K562 (cell line): Measurements from ENCODE around the gene MYO1D. TPM values are rescaled to one million over a fixed set of nuclear protein-coding genes. Genes with fewer than 3 reads are reported as not detected.

Experiments used
- C11orf30 ChIP-seq: fragments of 450-650 bp; IDR thresholded peaks from 2 replicates; pipeline ENCODE4 v1.6.1; 2016; ENCODE audit warnings: low read depth, mild to moderate bottlenecking
- DPF2 ChIP-seq: fragments of 450-650 bp; IDR thresholded peaks from 2 replicates; pipeline ENCODE4 v1.6.1; 2016
- HNRNPUL1 ChIP-seq: fragments of 200-400 bp; formaldehyde crosslinking; IDR thresholded peaks from 2 replicates; pipeline ENCODE4 v1.6.1; 2017; ENCODE audit warnings: low read length
- KAT2B ChIP-seq: IDR thresholded peaks from one replicate; pipeline ENCODE4 v1.6.1; 2012; ENCODE audit warnings: low read depth, mild to moderate bottlenecking, control low read depth, inconsistent platforms, low read length, moderate library complexity
- MTA2 ChIP-seq: fragments of 450-650 bp; IDR thresholded peaks from 2 replicates; pipeline ENCODE4 v1.6.1; 2016; ENCODE audit warnings: low read depth
- NUFIP1 ChIP-seq: fragments of 450-650 bp; IDR thresholded peaks from 2 replicates; pipeline ENCODE4 v1.6.1; 2018; ENCODE audit not compliant: partially characterized antibody
- SMAD2 ChIP-seq: fragments of 150-350 bp; IDR thresholded peaks from 2 replicates; pipeline ENCODE4 v1.6.1; 2014; ENCODE audit warnings: low read depth, mild to moderate bottlenecking, low read length
- SMARCE1 ChIP-seq: fragments of 450-650 bp; IDR thresholded peaks from 2 replicates; pipeline ENCODE4 v1.7.1; 2016; ENCODE audit warnings: mild to moderate bottlenecking
- TEAD1 ChIP-seq, 2 experiments: fragments of 450-650 bp in 1 of 2; sonication (generic) in 1 of 2; formaldehyde crosslinking; IDR thresholded peaks; 2 replicates each; pipeline versions ENCODE4 v1.4.0 to v1.8.0; 2020 to 2022; ENCODE audit warnings: mild to moderate bottlenecking in 2 of 2, missing genetic modification reagents in 1 of 2
- WHSC1 ChIP-seq: IDR thresholded peaks from one replicate; pipeline ENCODE4 v1.6.1; 2012; ENCODE audit warnings: low read length, control low read depth, inconsistent platforms
- ZKSCAN3 ChIP-seq: fragments of 250-450 bp; sonication (Bioruptor Pico); IDR thresholded peaks from 2 replicates; pipeline ENCODE4 v1.4.0; 2020
- ZNF583 ChIP-seq: fragments of 250-450 bp; sonication (Bioruptor Pico); IDR thresholded peaks from 2 replicates; pipeline ENCODE4 v1.4.0; 2020
- polyA plus RNA-seq, 8 experiments: library from polyadenylated mRNA; depleted of rRNA in 4 of 8; stranded (reverse) in 5 of 8; unstranded in 3 of 8; fragments of >200 nt; fragmentation: Nextera tagmentation in 2 of 8; fragmentation: Illumina TruSeq in 1 of 8; extraction: Ambion mirVana in 2 of 8; extraction: Trizol in 1 of 8; gene quantifications; 2 replicates each; pipeline versions ENCODE4 v1.2.1 to v1.2.3, GENCODE V29; 2011 to 2014; ENCODE audit warnings: inconsistent platforms in 1 of 8, missing spikeins in 1 of 8
- total RNA-seq, 7 experiments: library from RNA; depleted of rRNA in 6 of 7; stranded (reverse); fragments of >200 nt in 6 of 7; fragmentation: Illumina TruSeq in 2 of 7; extraction: Trizol in 2 of 7; gene quantifications; 2 replicates each; pipeline versions ENCODE4 v1.2.1 to v1.2.3, GENCODE V29; 2011 to 2021; ENCODE audit warnings: low replicate concordance in 1 of 7
- TF ChIP-seq, protein P1 (sequence below): fragments of 250-450 bp; sonication (Bioruptor Pico); IDR thresholded peaks from 2 replicates; pipeline ENCODE4 v1.8.0; 2022; ENCODE audit warnings: moderate library complexity, mild to moderate bottlenecking, inconsistent platforms
- TF ChIP-seq, protein P2 (sequence below), 2 experiments: fragments of 450-650 bp in 1 of 2; sonication (generic) in 1 of 2; formaldehyde crosslinking in 1 of 2; IDR thresholded peaks; 2 replicates each; pipeline versions ENCODE4 v1.7.1 to v1.9.0; 2016 to 2022; ENCODE audit warnings: inconsistent platforms in 1 of 2, mild to moderate bottlenecking in 1 of 2, missing genetic modification reagents in 1 of 2
- TF ChIP-seq, protein P3 (sequence below): sonication (generic); formaldehyde crosslinking; IDR thresholded peaks from 2 replicates; pipeline ENCODE4 v1.8.0; 2022; ENCODE audit warnings: mild to moderate bottlenecking, missing genetic modification reagents

MYO1D gene
- total and polyA plus RNA-seq, 9 of the 15 experiments (the other 6 are each of a cell fraction or from before 2014, with no cell fraction given) = 2.1 to 71.2 (median 45.4) TPM

DNA sequence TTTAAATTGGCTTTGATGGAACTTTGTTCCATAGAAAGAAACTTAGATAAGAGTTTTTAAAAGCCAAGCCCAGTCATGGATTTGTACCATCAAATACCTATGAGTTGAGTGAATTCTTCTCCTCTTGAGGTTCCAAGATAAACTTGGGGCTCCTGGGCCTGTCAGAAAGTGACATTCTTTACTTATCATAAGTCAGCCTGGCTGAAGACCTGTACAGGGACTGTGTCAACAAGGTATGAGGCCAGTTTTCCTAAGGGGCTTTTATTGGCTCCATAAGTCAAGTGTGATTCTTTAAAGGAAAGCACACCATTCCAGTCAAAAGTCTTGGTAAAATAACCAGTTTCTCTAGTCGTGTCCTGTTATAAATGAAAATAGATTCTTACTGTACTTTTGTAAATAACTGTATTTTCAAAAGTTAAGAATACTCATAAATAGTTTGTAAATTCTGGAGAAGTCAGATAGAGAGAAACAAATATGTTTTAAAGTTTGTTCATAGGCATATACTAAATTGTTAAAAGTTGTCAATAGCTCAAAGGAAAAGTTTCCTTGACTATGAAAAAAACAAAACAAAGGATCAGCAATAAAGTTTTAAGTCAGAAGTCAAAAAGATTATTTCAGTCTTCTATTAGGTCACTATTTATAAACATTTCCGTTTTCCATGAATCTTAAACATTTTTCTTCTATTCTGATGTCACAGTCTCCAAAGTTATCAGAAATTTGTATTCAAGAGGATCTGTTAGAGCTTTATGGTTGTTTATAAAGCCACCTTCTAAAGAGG lies 22.5 kb upstream of the MYO1D start (continued):
- TF ChIP-seq, protein P1, sequence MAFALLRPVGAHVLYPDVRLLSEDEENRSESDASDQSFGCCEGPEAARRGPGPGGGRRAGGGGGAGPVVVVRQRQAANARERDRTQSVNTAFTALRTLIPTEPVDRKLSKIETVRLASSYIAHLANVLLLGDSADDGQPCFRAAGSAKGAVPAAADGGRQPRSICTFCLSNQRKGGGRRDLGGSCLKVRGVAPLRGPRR = no peak
- TF ChIP-seq HNRNPUL1 (no peak), SMAD2 (no peak), TEAD1 (CRISPR knock-in tag; IDR thresholded peaks at IDR 0.05) (no peak), ZNF583 (CRISPR knock-in tag) (no peak), WHSC1 (no peak), NUFIP1 (no peak), SMARCE1 (0 out of 2 replicates have a peak, but pooled peaks have one; percentile 27), MTA2 (no peak), DPF2 (peak; percentile 45; the same call in 1 of the 2 replicates), ZKSCAN3 (no peak), KAT2B (no peak), C11orf30 (peak; percentile 50; the same call in 1 of the 2 replicates)
- TF ChIP-seq, protein P2, sequence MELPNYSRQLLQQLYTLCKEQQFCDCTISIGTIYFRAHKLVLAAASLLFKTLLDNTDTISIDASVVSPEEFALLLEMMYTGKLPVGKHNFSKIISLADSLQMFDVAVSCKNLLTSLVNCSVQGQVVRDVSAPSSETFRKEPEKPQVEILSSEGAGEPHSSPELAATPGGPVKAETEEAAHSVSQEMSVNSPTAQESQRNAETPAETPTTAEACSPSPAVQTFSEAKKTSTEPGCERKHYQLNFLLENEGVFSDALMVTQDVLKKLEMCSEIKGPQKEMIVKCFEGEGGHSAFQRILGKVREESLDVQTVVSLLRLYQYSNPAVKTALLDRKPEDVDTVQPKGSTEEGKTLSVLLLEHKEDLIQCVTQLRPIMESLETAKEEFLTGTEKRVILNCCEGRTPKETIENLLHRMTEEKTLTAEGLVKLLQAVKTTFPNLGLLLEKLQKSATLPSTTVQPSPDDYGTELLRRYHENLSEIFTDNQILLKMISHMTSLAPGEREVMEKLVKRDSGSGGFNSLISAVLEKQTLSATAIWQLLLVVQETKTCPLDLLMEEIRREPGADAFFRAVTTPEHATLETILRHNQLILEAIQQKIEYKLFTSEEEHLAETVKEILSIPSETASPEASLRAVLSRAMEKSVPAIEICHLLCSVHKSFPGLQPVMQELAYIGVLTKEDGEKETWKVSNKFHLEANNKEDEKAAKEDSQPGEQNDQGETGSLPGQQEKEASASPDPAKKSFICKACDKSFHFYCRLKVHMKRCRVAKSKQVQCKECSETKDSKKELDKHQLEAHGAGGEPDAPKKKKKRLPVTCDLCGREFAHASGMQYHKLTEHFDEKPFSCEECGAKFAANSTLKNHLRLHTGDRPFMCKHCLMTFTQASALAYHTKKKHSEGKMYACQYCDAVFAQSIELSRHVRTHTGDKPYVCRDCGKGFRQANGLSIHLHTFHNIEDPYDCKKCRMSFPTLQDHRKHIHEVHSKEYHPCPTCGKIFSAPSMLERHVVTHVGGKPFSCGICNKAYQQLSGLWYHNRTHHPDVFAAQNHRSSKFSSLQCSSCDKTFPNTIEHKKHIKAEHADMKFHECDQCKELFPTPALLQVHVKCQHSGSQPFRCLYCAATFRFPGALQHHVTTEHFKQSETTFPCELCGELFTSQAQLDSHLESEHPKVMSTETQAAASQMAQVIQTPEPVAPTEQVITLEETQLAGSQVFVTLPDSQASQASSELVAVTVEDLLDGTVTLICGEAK (IDR thresholded peaks at IDR 0.05) = peak; percentile 83
- TF ChIP-seq, protein P2 (CRISPR knock-in tag; IDR thresholded peaks at IDR 0.05) = no peak
- TF ChIP-seq, protein P3, sequence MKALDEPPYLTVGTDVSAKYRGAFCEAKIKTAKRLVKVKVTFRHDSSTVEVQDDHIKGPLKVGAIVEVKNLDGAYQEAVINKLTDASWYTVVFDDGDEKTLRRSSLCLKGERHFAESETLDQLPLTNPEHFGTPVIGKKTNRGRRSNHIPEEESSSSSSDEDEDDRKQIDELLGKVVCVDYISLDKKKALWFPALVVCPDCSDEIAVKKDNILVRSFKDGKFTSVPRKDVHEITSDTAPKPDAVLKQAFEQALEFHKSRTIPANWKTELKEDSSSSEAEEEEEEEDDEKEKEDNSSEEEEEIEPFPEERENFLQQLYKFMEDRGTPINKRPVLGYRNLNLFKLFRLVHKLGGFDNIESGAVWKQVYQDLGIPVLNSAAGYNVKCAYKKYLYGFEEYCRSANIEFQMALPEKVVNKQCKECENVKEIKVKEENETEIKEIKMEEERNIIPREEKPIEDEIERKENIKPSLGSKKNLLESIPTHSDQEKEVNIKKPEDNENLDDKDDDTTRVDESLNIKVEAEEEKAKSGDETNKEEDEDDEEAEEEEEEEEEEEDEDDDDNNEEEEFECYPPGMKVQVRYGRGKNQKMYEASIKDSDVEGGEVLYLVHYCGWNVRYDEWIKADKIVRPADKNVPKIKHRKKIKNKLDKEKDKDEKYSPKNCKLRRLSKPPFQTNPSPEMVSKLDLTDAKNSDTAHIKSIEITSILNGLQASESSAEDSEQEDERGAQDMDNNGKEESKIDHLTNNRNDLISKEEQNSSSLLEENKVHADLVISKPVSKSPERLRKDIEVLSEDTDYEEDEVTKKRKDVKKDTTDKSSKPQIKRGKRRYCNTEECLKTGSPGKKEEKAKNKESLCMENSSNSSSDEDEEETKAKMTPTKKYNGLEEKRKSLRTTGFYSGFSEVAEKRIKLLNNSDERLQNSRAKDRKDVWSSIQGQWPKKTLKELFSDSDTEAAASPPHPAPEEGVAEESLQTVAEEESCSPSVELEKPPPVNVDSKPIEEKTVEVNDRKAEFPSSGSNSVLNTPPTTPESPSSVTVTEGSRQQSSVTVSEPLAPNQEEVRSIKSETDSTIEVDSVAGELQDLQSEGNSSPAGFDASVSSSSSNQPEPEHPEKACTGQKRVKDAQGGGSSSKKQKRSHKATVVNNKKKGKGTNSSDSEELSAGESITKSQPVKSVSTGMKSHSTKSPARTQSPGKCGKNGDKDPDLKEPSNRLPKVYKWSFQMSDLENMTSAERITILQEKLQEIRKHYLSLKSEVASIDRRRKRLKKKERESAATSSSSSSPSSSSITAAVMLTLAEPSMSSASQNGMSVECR (CRISPR knock-in tag) = no peak
